ENCODE data around the gene MIER3. TPM values are rescaled to one million over a fixed set of nuclear protein-coding genes. Genes with fewer than 3 reads are reported as not detected.

Gene MIER3
- total and polyA plus RNA-seq, 2 experiments from 2014 or later, result 5.3 to 20.0 TPM

- 91 to 92% methylated on average over 3 of the region's 3 CpGs for WGBS, 2 experiments (ENCODE audit: low coverage in 1 of 2, low lambda C conversion rate in 2 of 2, missing lambda C conversion rate in 2 of 2)
- Histone ChIP-seq H3K9me2 (ENCODE audit: insufficient read depth) (no peaks in the 10 kb centered on the region), H3K4me2 (ENCODE audit: unreplicated experiment) (no peak overlapping the region), H4K20me1 (ENCODE audit: insufficient read depth) (no peaks in the 10 kb centered on the region), H3K79me2 (ENCODE audit: insufficient read depth) (no peaks in the 10 kb centered on the region), H3K9ac (no peak overlapping the region), H2AFZ (no peak overlapping the region), H3K27ac (no peak overlapping the region), H3K27me3 (replicated peaks; ENCODE audit: insufficient read depth) (no peaks in the 10 kb centered on the region), H3K36me3 (ENCODE audit: low read depth) (peaks cover 7% of the 10 kb centered on the region; the same call in 1 of the 2 replicates), H3K4me1 (ENCODE audit: insufficient read depth) (no peaks in the 10 kb centered on the region), H3K9me3 (ENCODE audit: low read depth) (no peaks in the 10 kb centered on the region), H3F3A (ENCODE audit: insufficient read depth) (no peaks in the 10 kb centered on the region), H3K4me3 (no peak overlapping the region)
- no peak for DNase-seq
- TF ChIP-seq EZH2 (IDR thresholded peaks at IDR 0.05; ENCODE audit: insufficient read depth, poor library complexity, severe bottlenecking) (no peak), EZH2phosphoT487 (IDR thresholded peaks at IDR 0.05; ENCODE audit: insufficient read depth, low read depth) (no peak)
- in situ Hi-C loops (cut with MboI), result no loop called here
Measured at GRCh38 chr5:56873056-56873455, 78.9 kb downstream of the MIER3 start.

GRCh38 chr5:56871777-56872176, 80.1 kb downstream of the MIER3 start:
- WGBS, 2 experiments (ENCODE audit: low coverage in 1 of 2, low lambda C conversion rate in 2 of 2, missing lambda C conversion rate in 2 of 2), result 65% methylated on average over 2 of the region's 2 CpGs
- H3K9me2 ChIP-seq (ENCODE audit: insufficient read depth), result no peaks in the 10 kb centered on the region
- no peaks in the 10 kb centered on the region for H3K9me3 ChIP-seq (ENCODE audit: low read depth)
- no peak overlapping the region for H2AFZ ChIP-seq
- in situ Hi-C loops (cut with MboI), result no loop called here
- H3K27me3 ChIP-seq (replicated peaks; ENCODE audit: insufficient read depth), result no peaks in the 10 kb centered on the region
- no peak overlapping the region for H3K4me3 ChIP-seq
- H3F3A ChIP-seq (ENCODE audit: insufficient read depth), result no peaks in the 10 kb centered on the region
- no peaks in the 10 kb centered on the region for H3K4me1 ChIP-seq (ENCODE audit: insufficient read depth)
- no peak overlapping the region for H3K9ac ChIP-seq
- no peak overlapping the region for H3K4me2 ChIP-seq (ENCODE audit: unreplicated experiment)
- peaks cover 7% of the 10 kb centered on the region; the same call in 1 of the 2 replicates for H3K36me3 ChIP-seq (ENCODE audit: low read depth)
- no peak overlapping the region for H3K27ac ChIP-seq
- no peak for DNase-seq
- H4K20me1 ChIP-seq (ENCODE audit: insufficient read depth), result no peaks in the 10 kb centered on the region
- no peak for TF ChIP-seq EZH2phosphoT487 (IDR thresholded peaks at IDR 0.05; ENCODE audit: insufficient read depth, low read depth)
- TF ChIP-seq EZH2 (IDR thresholded peaks at IDR 0.05; ENCODE audit: insufficient read depth, poor library complexity, severe bottlenecking), result no peak
- no peaks in the 10 kb centered on the region for H3K79me2 ChIP-seq (ENCODE audit: insufficient read depth)

Other genes starting within 250 kb of the MIER3 start
- 4.3 and 4.6 TPM in 2 replicates for gene MAP3K1, start 136.6 kb downstream of the MIER3 start, total RNA-seq (2014; rRNA removed; shearing (Covaris generic))
- gene MAP3K1, start 136.6 kb downstream of the MIER3 start, polyA plus RNA-seq (2016; fragmentation: Nextera tagmentation; extraction: Ambion mirVana), result 1.7 and 1.8 TPM in 2 replicates
- gene SETD9, start 42.5 kb downstream of the MIER3 start, total RNA-seq (2014; rRNA removed; shearing (Covaris generic)), result 18.5 and 22.5 TPM in 2 replicates
- 13.8 and 15.4 TPM in 2 replicates for gene SETD9, start 42.5 kb downstream of the MIER3 start, polyA plus RNA-seq (2016; fragmentation: Nextera tagmentation; extraction: Ambion mirVana)
- gene GPBP1, start 221.9 kb upstream of the MIER3 start, total RNA-seq (2014; rRNA removed; shearing (Covaris generic)), result 35.5 and 41.7 TPM in 2 replicates
- gene GPBP1, start 221.9 kb upstream of the MIER3 start, polyA plus RNA-seq (2016; fragmentation: Nextera tagmentation; extraction: Ambion mirVana), result 38.1 and 38.8 TPM in 2 replicates